Osteoblast (primary cell): Measurements from ENCODE around the gene CTSC. TPM values are rescaled to one million over a fixed set of nuclear protein-coding genes. Genes with fewer than 3 reads are reported as not detected.

ENCODE experiments used
- DNase-seq: peaks from one replicate; pipeline ENCODE4 v3.0.0; 2011; ENCODE audit warnings: low spot score, mixed read lengths; ENCODE audit not compliant: insufficient read length; ENCODE audit errors: missing footprints
- H2AFZ ChIP-seq: 2 replicates; pipeline ENCODE4 v1.6.0; 2011; ENCODE audit warnings: mild to moderate bottlenecking, low read length
- H3K27ac ChIP-seq: 2 replicates; pipeline ENCODE4 v1.5.1; 2011; ENCODE audit warnings: mild to moderate bottlenecking, low read depth, low read length, moderate library complexity
- H3K27me3 ChIP-seq: 2 replicates; pipeline ENCODE4 v1.6.0; 2012; ENCODE audit warnings: mild to moderate bottlenecking, control low read depth, inconsistent platforms, low read length, moderate library complexity; ENCODE audit not compliant: insufficient read depth
- H3K36me3 ChIP-seq: 2 replicates; pipeline ENCODE4 v1.5.1; 2011; ENCODE audit warnings: mild to moderate bottlenecking, low read length, control low read depth, moderate library complexity; ENCODE audit not compliant: insufficient read depth
- H3K4me1 ChIP-seq: 2 replicates; pipeline ENCODE4 v1.5.1; 2011; ENCODE audit warnings: mild to moderate bottlenecking, low read length, control low read depth, moderate library complexity; ENCODE audit not compliant: insufficient read depth
- H3K4me2 ChIP-seq: 2 replicates; pipeline ENCODE4 v1.6.0; 2011; ENCODE audit warnings: mild to moderate bottlenecking, low read length; ENCODE audit not compliant: insufficient read depth
- H3K4me3 ChIP-seq: fragments of 200-600 bp; sonication (generic); 3 replicates; pipeline ENCODE4 v1.5.1; 2012; ENCODE audit warnings: mild to moderate bottlenecking, low read length, inconsistent platforms; ENCODE audit not compliant: insufficient read depth
- H3K79me2 ChIP-seq: 2 replicates; pipeline ENCODE4 v1.6.0; 2012; ENCODE audit warnings: mild to moderate bottlenecking, low read length, control low read depth, inconsistent platforms; ENCODE audit not compliant: insufficient read depth
- H3K9me3 ChIP-seq: 2 replicates; pipeline ENCODE4 v1.5.1; 2011; ENCODE audit warnings: low read depth, low read length, control low read depth
- H4K20me1 ChIP-seq: 2 replicates; pipeline ENCODE4 v1.6.0; 2012; ENCODE audit warnings: mild to moderate bottlenecking, low read length, control low read depth; ENCODE audit not compliant: insufficient read depth
- CTCF ChIP-seq: IDR thresholded peaks from 2 replicates; pipeline ENCODE4 v1.5.1; 2011; ENCODE audit warnings: mild to moderate bottlenecking, low read depth, low read length, moderate library complexity; ENCODE audit errors: extremely low read depth
- total RNA-seq: library from RNA; depleted of rRNA; stranded (reverse); fragments of >200 nt; gene quantifications from 2 replicates; pipeline ENCODE4 v1.2.3, GENCODE V29; 2012

CTSC gene
- total RNA-seq, 1 donor, result 23.5 TPM

GRCh38 chr11:88353835-88354496 is 16.4 kb upstream of the CTSC start:
- H3K27ac ChIP-seq, result no peak overlapping the region
- no peak overlapping the region for H3K4me2 ChIP-seq
- DNase-seq, result no peak
- H3K27me3 ChIP-seq, result no peaks in the 10 kb centered on the region
- H3K4me3 ChIP-seq, result no peak overlapping the region
- no peaks in the 10 kb centered on the region for H3K9me3 ChIP-seq
- H3K4me1 ChIP-seq, result peaks cover 19% of the 10 kb centered on the region
- H3K36me3 ChIP-seq, result no peaks in the 10 kb centered on the region
- no peak overlapping the region for H2AFZ ChIP-seq
- H3K79me2 ChIP-seq, result no peaks in the 10 kb centered on the region
- no peaks in the 10 kb centered on the region for H4K20me1 ChIP-seq
- no peak for TF ChIP-seq CTCF

GRCh38 chr11:88353386-88353785 is 15.8 kb upstream of the CTSC start:
- DNase-seq, result no peak
- Histone ChIP-seq H3K79me2 (no peaks in the 10 kb centered on the region), H3K4me1 (peaks cover 16% of the 10 kb centered on the region), H3K4me2 (no peak overlapping the region), H2AFZ (no peak overlapping the region), H3K36me3 (no peaks in the 10 kb centered on the region), H3K9me3 (no peaks in the 10 kb centered on the region), H3K4me3 (no peak overlapping the region), H3K27me3 (no peaks in the 10 kb centered on the region), H3K27ac (no peak overlapping the region), H4K20me1 (no peaks in the 10 kb centered on the region)
- no peak for TF ChIP-seq CTCF

GRCh38 chr11:88352139-88352538 is 14.6 kb upstream of the CTSC start:
- TF ChIP-seq CTCF, result no peak
- Histone ChIP-seq H3K27ac (no peak overlapping the region), H4K20me1 (no peaks in the 10 kb centered on the region), H3K4me3 (no peak overlapping the region), H3K79me2 (no peaks in the 10 kb centered on the region), H3K27me3 (no peaks in the 10 kb centered on the region), H3K36me3 (no peaks in the 10 kb centered on the region), H3K4me1 (peaks cover 4% of the 10 kb centered on the region), H3K9me3 (no peaks in the 10 kb centered on the region), H3K4me2 (no peak overlapping the region), H2AFZ (no peak overlapping the region)
- DNase-seq, result no peak

GRCh38 chr11:88348870-88349269 is 11.3 kb upstream of the CTSC start:
- Histone ChIP-seq H3K4me1 (peaks cover 13% of the 10 kb centered on the region), H3K9me3 (no peaks in the 10 kb centered on the region), H2AFZ (no peak overlapping the region), H3K4me2 (no peak overlapping the region), H3K27me3 (no peaks in the 10 kb centered on the region), H3K36me3 (no peaks in the 10 kb centered on the region), H3K79me2 (no peaks in the 10 kb centered on the region), H3K27ac (no peak overlapping the region), H3K4me3 (no peak overlapping the region), H4K20me1 (no peaks in the 10 kb centered on the region)
- no peak for TF ChIP-seq CTCF
- no peak for DNase-seq
